ENCODE measurements around the gene CRELD2.

The CRELD2 gene

GRCh38 chr22:49934160-49934890, 15.9 kb downstream of the CRELD2 start:
- peak; percentile 45 for DNase-seq

DNA sequence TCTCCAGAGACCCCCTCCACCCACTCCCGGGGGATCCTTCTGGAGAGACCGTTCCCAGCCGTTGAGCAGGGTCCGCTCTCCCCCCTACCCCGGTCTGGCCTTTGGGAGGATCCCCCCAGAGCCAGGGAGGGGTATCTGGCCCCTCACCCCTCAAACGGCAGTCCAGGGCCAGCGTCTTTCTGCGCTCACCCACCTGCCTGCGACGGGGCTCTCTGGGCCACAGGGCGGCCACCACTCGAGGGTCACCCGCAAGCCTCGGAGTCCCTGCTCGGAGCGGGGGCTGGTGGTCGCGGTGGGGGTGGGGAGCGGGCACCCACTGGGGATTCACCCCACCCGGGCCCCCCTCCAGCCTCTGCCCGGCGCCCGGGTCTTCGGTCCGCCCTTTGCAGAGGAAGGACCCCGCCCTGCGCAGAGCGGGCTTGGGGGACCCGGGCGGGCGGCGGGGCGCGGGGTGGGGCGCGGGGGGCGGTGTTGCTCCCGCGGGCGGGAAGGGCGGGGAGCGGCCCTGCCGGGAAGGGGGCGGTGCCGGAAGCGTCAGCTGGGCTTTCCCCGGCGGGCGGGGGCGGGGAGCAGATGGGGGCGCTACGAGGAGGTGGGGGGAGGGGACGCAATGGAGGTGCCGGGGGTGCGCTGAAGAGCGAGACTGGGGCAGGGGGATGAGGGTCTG, 16.6 kb downstream of the CRELD2 start:
- DNase-seq = peak; percentile 94

DNA sequence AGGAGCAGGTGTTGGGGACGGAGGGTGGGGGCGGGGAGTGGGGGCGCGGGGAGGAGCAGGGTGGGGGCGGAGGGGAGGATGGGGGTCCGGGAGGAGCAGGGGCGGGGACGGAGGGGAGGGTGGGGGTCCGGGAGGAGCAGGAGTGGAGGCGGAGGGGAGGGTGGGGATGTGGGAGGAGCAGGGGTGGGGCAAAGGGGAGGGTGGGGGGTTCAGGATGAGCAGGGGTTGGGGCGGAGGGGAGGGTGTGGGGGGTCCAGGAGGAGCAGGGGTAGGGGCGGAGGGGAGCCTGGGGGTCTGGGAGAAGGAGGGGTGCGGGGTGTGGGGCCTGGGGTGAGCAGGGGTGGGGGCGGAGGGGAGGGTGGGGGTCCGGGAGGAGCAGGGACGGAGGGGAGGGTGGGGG, 17.1 kb downstream of the CRELD2 start:
- DNase-seq = peak; percentile 73

GRCh38 chr22:49936018-49936972, 17.9 kb downstream of the CRELD2 start:
- peak; percentile 97 for DNase-seq

GRCh38 chr22:49936973-49937757, 18.7 kb downstream of the CRELD2 start:
- DNase-seq = no peak

DNA sequence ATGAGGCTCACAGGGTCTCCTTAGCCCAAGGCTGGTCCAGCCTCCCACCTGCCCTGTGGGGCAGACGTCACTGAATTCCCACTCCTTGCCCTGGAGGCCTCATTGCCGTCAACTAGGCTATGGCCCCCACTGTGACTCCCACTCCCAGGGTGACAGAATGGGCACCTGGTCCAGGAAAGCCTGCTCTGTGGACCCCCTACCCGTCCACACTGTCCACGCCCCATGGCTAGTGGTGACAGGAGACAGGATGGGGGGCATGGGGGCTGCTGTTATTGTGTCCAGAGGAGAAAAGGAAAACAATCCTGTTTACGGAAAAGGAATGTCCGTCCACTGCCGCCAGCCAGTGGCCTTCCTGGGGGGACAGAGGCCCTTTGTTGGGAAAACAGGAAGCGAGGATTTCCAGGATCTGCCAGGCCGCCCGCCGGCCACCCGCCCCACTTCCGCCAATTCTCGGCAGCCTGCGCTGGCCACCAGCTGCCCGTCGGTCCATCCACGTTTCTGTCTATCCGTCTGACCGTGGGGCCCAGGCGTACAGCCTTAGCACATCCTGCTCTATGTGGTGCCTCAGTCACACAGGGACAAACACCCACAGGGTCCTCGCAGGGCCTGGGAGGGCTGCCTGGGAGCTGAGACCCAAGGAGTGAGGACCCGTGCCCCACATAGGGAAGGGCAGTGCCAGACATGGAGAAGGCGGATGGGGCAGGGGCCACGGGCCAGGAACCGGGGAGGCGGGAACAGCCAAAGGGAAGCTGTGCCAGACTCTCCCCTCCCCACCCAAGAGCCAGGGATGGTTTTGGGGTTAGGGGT, 19.5 kb downstream of the CRELD2 start:
- DNase-seq = no peak

- no peak for DNase-seq
Measured at GRCh38 chr22:49938565-49939136, 20.2 kb downstream of the CRELD2 start.

GRCh38 chr22:49941507-49942316, 23.3 kb downstream of the CRELD2 start:
- DNase-seq = no peak

DNA sequence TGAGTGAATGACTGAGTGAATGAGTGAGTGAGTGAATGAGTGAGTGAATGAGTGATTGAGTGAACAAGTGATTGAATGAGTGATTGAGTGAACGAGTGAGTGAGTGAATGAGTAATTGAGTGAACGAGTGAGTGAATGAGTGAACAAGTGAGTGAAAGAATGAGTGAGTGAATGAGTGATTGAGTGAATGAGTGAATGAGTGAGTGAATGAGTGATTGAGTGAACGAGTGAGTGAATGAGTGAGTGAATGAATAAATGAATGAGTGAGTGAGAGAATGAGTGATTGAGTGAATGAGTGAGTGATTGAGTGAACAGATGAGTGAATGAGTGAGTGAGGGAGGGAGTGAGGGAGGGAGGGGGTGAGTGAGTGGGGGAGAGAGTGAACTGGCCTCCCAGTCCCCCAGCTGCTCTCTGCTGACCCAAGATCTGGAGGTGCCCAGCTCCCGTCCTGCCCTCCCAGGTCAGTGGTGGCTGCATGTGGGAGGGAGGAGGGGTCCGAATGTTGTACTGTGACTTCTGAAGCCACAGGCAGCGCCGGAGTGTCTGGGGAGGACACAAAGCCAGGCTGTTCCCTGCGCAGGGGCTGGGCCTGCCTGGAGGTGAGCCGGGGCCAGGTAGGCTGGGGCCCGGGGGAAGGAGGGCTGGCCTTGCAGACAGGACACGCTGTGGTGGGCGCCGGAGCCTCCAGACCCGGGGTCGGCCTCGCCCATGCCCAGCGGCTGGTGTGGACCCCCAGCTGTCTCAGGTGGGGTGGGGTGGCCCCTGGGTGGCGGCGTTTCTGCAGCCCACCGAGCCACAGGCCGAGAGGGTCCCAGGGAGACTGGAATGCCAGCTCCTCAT, 24.4 kb downstream of the CRELD2 start:
- no peak for DNase-seq

DNA sequence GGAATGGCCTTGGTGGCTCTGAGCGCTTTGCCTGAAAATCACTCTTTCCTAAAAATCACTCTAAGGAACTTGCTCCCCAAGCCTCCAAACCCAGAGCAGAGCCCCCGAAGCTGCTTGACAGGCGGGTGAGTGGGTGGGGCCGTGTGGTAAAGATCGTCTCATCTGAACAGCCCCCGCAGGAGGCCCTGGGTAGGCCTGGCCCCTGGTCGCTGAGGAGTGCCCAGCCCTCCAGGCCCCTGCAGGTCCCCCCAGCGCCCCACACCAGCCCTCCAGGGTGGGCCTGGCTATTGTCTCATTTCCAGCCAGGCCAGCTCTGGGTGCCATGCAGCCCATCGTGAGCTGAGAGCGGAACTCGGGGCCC, 25.0 kb downstream of the CRELD2 start:
- DNase-seq = no peak

GRCh38 chr22:49943771-49944398, 25.5 kb downstream of the CRELD2 start:
- DNase-seq = no peak

GRCh38 chr22:49944399-49944891, 26.0 kb downstream of the CRELD2 start:
- DNase-seq = no peak

- peak; percentile 60 for DNase-seq
Measured at GRCh38 chr22:49945042-49945794, 26.8 kb downstream of the CRELD2 start.

DNA sequence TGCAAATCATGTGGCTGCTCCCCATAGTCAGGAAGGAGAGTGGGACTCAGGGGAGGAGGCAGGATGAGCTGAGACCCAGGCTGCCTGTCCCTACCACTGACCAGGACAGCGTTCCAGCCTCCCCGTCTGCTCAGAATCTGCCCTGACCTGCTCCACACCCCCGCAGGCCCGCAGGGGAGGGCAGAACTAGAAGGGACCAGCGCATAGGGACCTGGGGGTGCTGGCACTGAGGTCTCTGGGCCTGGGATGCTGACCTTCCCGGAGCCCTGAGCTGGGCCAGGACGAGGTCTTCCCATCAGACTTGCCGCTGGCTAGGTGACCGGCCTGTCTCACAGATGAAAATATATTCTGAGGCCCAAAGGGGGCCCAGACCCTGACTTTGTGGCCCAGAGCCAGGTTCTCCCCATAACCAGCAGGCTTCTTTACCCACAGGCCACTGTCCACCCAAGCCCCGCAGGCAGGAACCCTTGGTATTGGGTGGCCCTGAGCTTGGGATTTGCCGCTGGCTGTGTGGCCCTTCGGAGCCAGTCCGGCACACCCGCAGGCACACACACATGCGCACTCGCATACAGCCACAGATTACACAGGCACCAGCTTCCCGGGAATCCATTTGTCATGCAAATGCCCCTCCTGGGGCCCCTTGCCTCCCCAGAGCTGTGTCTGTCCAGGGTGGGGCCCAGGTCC, 28.3 kb downstream of the CRELD2 start:
- no peak for DNase-seq

DNA sequence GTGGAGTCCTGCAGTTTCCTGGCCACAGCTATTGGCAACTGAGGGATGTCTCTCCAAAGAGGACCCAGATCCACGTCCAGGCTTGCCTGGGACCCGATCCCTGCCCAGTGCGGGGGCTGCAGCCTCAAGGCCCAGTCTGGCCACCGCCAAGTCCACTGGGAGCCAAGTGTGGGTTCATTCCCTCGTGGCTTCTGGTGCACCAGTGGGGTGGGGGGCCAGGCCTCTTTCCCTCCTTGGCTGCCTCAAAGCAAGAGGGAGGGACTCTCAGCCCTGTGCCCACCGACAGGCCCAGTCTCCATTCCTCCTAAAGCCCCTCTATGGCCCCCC, 28.8 kb downstream of the CRELD2 start:
- DNase-seq = no peak

DNA sequence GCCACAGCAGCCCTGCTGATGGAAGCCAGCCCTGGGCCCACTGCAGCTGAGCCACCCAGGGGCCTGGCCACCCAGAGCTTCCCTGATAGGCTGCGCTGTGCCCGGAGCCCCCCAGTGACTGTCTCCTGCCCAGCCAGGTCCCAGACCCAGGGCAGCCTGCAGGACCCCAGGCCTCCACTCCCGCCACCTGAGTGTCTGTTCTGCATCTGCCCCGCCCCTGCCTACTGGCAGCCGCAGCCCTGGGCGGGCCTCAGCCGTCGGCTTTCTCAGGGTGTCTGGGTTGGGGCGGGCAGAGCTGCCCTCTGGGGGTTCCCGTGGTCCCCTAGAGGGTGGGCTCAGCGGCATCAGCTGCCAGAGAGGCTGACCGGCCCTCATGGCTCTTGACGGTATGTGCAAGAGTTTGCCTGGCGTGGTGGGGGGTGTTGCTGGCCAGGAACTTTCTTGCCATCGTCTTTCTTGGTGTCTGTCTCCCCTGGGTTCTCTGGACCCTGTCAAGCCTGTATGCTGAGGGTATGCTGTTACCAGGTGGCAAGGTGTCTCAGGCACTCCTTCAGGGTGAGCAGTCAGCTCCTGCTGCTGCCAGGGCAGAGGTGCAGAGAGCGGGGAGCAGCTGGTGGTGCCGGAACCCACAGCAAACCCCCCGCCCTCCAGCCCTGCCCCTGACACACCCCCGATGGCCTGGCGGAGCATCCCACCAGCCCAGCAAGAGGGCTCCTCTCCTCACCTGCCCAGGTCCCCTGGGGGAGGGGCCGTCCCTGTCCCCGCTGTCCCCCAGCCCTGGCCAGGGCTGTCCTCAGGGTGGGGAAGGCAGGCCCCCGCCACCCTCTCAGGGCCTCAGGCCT, 29.9 kb downstream of the CRELD2 start:
- DNase-seq = no peak

Data from activated CD4-positive, alpha-beta T cell treated with anti-CD3 and anti-CD28 coated beads, Interleukin-10, Interleukin-2, amounts not matched to agents 100 ng/mL and 50 ng/mL, durations not matched to agents 16 hours and 8 hours (primary cell).